BE2C (cell line): ENCODE measurements around the gene C12orf75. TPM values are rescaled to one million over a fixed set of nuclear protein-coding genes. Genes with fewer than 3 reads are reported as not detected.

Experiments used
- DNase-seq: peaks from one replicate; pipeline ENCODE4 v3.0.0-alpha.2; 2020
- H3K27me3 ChIP-seq: fragments of 250-450 bp; sonication (Bioruptor Pico); 2 replicates; pipeline ENCODE4 v1.5.1; 2020; ENCODE audit warnings: mild to moderate bottlenecking
- H3K36me3 ChIP-seq: fragments of 250-450 bp; sonication (Bioruptor Pico); 2 replicates; pipeline ENCODE4 v1.5.1; 2020; ENCODE audit warnings: mild to moderate bottlenecking
- H3K4me1 ChIP-seq: fragments of 250-450 bp; sonication (Bioruptor Pico); 2 replicates; pipeline ENCODE4 v1.5.1; 2020
- H3K4me3 ChIP-seq: 2 replicates; pipeline ENCODE4 v1.5.1; 2011; ENCODE audit warnings: low read depth, low read length
- H3K9me3 ChIP-seq: fragments of 250-450 bp; sonication (Bioruptor Pico); 2 replicates; pipeline ENCODE4 v1.5.1; 2020
- CTCF ChIP-seq: IDR thresholded peaks from 2 replicates; pipeline ENCODE4 v1.5.1; 2012; ENCODE audit warnings: mild to moderate bottlenecking, low read depth, low read length
- polyA plus RNA-seq: library from polyadenylated mRNA; unstranded; fragments of >200 nt; gene quantifications from one replicate; pipeline ENCODE4 v1.2.1, GENCODE V29; 2012; ENCODE audit warnings: low read depth, missing spikeins; ENCODE audit not compliant: insufficient read length, insufficient read depth

The C12orf75 gene
- 1.7 TPM for polyA plus RNA-seq

- DNase-seq, result peak; percentile 89
- H3K4me3 ChIP-seq, result peak within 1 kb of the TSS; percentile 60
- H3K27me3 ChIP-seq, result peaks cover 12% of the 10 kb centered on the region
- no peak for TF ChIP-seq CTCF
- no peaks in the 10 kb centered on the region for H3K4me1 ChIP-seq
- no peaks in the 10 kb centered on the region for H3K36me3 ChIP-seq
- H3K9me3 ChIP-seq, result no peaks in the 10 kb centered on the region
Observed at GRCh38 chr12:105330283-105330930, at the start of gene C12orf75. C12orf75 (plus strand) TSS chr12:105330691; CDS start chr12:105330892, 201 bp downstream.

GRCh38 chr12:105280966-105281693 lies 49.4 kb upstream of the C12orf75 start:
- no peak for TF ChIP-seq CTCF
- no peak overlapping the region for H3K4me3 ChIP-seq
- no peak for DNase-seq
- H3K27me3 ChIP-seq, result peaks cover 20% of the 10 kb centered on the region
- H3K4me1 ChIP-seq, result no peaks in the 10 kb centered on the region
- H3K36me3 ChIP-seq, result no peaks in the 10 kb centered on the region
- H3K9me3 ChIP-seq, result no peaks in the 10 kb centered on the region

DNA sequence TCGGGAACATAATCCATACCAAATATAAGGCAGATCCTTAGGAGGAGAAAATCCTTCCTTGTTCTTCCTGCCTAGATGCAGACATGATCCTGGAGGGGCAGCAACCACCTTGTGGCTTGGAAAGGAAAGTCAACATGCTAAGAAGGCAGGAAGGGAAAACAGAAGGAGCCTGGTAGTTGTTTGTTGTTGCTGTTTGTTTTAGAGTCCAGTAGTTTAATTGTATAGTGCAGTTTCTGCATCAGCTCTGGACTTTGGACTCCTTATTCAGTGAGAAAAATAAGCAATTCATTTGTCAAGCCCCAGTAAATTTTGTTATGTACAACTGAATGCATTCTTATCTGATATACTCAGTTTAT lies 48.8 kb upstream of the C12orf75 start:
- H3K4me1 ChIP-seq, result no peaks in the 10 kb centered on the region
- no peaks in the 10 kb centered on the region for H3K9me3 ChIP-seq
- DNase-seq, result no peak
- H3K4me3 ChIP-seq, result no peak overlapping the region
- no peaks in the 10 kb centered on the region for H3K36me3 ChIP-seq
- TF ChIP-seq CTCF, result no peak; the same call in 1 of the 2 replicates
- H3K27me3 ChIP-seq, result peaks cover 24% of the 10 kb centered on the region

GRCh38 chr12:105285378-105285777 lies 45.1 kb upstream of the C12orf75 start:
- Histone ChIP-seq H3K4me1 (no peaks in the 10 kb centered on the region), H3K4me3 (no peak overlapping the region), H3K9me3 (no peaks in the 10 kb centered on the region), H3K36me3 (no peaks in the 10 kb centered on the region), H3K27me3 (peaks cover 24% of the 10 kb centered on the region)
- no peak for TF ChIP-seq CTCF
- no peak for DNase-seq

DNA sequence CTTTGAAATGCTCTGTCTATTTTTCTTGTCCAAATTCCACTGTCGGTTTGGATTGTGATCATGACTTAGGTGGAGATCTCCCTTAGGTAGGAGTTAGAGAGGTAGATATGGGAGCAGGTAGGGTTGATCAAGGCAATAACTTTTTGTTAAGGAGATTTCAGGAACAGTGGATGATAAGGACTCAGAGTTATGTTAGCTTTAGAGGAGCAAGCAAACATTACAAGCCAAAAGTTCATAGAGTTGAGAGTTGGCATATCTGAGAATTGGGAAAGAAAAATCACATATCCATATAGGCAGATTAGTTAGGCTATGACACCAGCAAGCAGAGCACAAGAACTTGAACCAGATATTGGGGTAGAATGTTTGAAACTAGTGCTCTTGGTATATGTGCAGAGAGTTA lies 43.1 kb upstream of the C12orf75 start:
- no peak for TF ChIP-seq CTCF
- no peaks in the 10 kb centered on the region for H3K9me3 ChIP-seq
- peaks cover 26% of the 10 kb centered on the region for H3K27me3 ChIP-seq
- no peak for DNase-seq
- H3K36me3 ChIP-seq, result no peaks in the 10 kb centered on the region
- H3K4me3 ChIP-seq, result no peak overlapping the region
- H3K4me1 ChIP-seq, result no peaks in the 10 kb centered on the region
